ENCODE data around the gene SUGCT. TPM values are rescaled to one million over a fixed set of nuclear protein-coding genes. Genes with fewer than 3 reads are reported as not detected.

SUGCT gene
- polyA plus RNA-seq, 1 of the 3 experiments (the other 2 are of a cell fraction), result 53.7 TPM

DNA sequence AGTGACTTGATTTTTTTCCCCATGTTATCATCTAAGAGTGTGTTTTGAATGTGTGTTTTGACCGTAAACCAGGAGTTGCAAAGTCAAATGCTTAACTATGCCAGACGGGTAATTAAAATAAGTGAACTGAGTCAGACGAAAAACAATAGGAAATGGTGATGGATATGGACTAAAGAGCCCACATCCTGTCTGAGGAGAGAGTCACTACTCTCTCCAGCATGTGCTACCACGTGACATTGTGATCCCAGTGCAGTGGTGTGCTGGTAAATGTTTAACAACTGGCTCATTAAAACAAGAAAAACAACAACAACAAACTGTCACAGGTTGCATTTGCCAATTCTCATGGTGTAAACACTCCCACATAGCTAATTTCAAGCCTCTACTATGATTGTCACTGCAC is 164.3 kb downstream of the SUGCT start (continued):
- 0 out of 2 replicates have a peak, but pooled peaks have one; percentile 23 for TF ChIP-seq USF2 (IDR thresholded peaks at IDR 0.05; ENCODE audit: borderline replicate concordance, low read depth, low read length)

- Histone ChIP-seq H3K4me3 (ENCODE audit: low read depth in 2 of 2, low read length in 1 of 2) (no peak overlapping the region), H3K79me2 (ENCODE audit: insufficient read depth) (no peaks in the 10 kb centered on the region), H3K9ac (peak overlapping the region; percentile 73; the same call in 1 of the 2 replicates), H3K27ac (ENCODE audit: low read depth in 2 of 2, low read length in 1 of 2) (peak overlapping the region; percentile 82 to 99), H3K9me3 (no peaks in the 10 kb centered on the region), H2AFZ (ENCODE audit: low read depth) (no peak overlapping the region), H3K4me1 (ENCODE audit: control insufficient read depth in 1 of 2, insufficient read depth in 2 of 2, low read depth in 1 of 2, low read length in 1 of 2) (peaks cover 2 to 41% of the 10 kb centered on the region in 2 experiments; a peak in 3 of 4 replicates), H3F3A (replicated peaks; ENCODE audit: insufficient read depth) (peaks cover 57% of the 10 kb centered on the region), H3K4me2 (no peak overlapping the region; the same call in 1 of the 2 replicates), H3K36me3 (replicated peaks in 1 of 2; ENCODE audit: control insufficient read depth in 1 of 2, insufficient read depth in 2 of 2, low read length in 1 of 2) (no peaks in the 10 kb centered on the region), H3K9me2 (no peaks in the 10 kb centered on the region), H3K27me3 (ENCODE audit: insufficient read depth) (no peaks in the 10 kb centered on the region), H4K20me1 (ENCODE audit: insufficient read depth) (no peaks in the 10 kb centered on the region)
- POLR2A ChIA-PET, result no interaction called here
- CTCF ChIA-PET, result no interaction called here
- no peak for DNase-seq
- 55% methylated on average over 3 of the region's 3 CpGs for WGBS (ENCODE audit: low lambda C conversion rate)
- TF ChIP-seq PBX3 (IDR thresholded peaks at IDR 0.05), result peak; percentile 77
- TF ChIP-seq ELF1 (IDR thresholded peaks at IDR 0.05), result no peak
- TF ChIP-seq FOSL2 (IDR thresholded peaks at IDR 0.05; ENCODE audit: borderline replicate concordance, low read depth), result no peak
- no peak for TF ChIP-seq CHD2 (IDR thresholded peaks at IDR 0.05; ENCODE audit: low read length, partially characterized antibody)
- no peak for TF ChIP-seq RAD21 (IDR thresholded peaks at IDR 0.05; ENCODE audit: low read length)
- no peak for TF ChIP-seq GATA2 (CRISPR knock-in tag; IDR thresholded peaks at IDR 0.05)
- TF ChIP-seq, protein P1, sequence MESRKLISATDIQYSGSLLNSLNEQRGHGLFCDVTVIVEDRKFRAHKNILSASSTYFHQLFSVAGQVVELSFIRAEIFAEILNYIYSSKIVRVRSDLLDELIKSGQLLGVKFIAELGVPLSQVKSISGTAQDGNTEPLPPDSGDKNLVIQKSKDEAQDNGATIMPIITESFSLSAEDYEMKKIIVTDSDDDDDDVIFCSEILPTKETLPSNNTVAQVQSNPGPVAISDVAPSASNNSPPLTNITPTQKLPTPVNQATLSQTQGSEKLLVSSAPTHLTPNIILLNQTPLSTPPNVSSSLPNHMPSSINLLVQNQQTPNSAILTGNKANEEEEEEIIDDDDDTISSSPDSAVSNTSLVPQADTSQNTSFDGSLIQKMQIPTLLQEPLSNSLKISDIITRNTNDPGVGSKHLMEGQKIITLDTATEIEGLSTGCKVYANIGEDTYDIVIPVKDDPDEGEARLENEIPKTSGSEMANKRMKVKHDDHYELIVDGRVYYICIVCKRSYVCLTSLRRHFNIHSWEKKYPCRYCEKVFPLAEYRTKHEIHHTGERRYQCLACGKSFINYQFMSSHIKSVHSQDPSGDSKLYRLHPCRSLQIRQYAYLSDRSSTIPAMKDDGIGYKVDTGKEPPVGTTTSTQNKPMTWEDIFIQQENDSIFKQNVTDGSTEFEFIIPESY (IDR thresholded peaks at IDR 0.05; ENCODE audit: borderline replicate concordance, low read depth), result no peak
- TF ChIP-seq, protein P2, sequence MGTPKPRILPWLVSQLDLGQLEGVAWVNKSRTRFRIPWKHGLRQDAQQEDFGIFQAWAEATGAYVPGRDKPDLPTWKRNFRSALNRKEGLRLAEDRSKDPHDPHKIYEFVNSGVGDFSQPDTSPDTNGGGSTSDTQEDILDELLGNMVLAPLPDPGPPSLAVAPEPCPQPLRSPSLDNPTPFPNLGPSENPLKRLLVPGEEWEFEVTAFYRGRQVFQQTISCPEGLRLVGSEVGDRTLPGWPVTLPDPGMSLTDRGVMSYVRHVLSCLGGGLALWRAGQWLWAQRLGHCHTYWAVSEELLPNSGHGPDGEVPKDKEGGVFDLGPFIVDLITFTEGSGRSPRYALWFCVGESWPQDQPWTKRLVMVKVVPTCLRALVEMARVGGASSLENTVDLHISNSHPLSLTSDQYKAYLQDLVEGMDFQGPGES (IDR thresholded peaks at IDR 0.05; ENCODE audit: low read depth, low read length), result no peak
- peak in 1 of 2 experiments; percentile 70; a peak in 1 of 4 replicates for TF ChIP-seq EP300 (IDR thresholded peaks at IDR 0.05; ENCODE audit: borderline replicate concordance in 1 of 2, low read depth in 1 of 2, low read length in 1 of 2)
- TF ChIP-seq, protein P3, sequence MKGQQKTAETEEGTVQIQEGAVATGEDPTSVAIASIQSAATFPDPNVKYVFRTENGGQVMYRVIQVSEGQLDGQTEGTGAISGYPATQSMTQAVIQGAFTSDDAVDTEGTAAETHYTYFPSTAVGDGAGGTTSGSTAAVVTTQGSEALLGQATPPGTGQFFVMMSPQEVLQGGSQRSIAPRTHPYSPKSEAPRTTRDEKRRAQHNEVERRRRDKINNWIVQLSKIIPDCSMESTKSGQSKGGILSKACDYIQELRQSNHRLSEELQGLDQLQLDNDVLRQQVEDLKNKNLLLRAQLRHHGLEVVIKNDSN (IDR thresholded peaks at IDR 0.05; ENCODE audit: borderline replicate concordance, low read depth), result no peak
- no peak for TF ChIP-seq SMC3 (IDR thresholded peaks at IDR 0.05; ENCODE audit: low read depth, low read length)
- no peak for TF ChIP-seq MAX (IDR thresholded peaks at IDR 0.05; ENCODE audit: low read depth)
- no peak for TF ChIP-seq RFX5 (IDR thresholded peaks at IDR 0.05; ENCODE audit: low read length)
- TF ChIP-seq RCOR1 (IDR thresholded peaks at IDR 0.05; ENCODE audit: low read length), result no peak
- no peak for TF ChIP-seq TAF1 (IDR thresholded peaks at IDR 0.05; ENCODE audit: borderline replicate concordance, low read depth, low read length)
- TF ChIP-seq TEAD4 (IDR thresholded peaks at IDR 0.05; ENCODE audit: borderline replicate concordance, insufficient read depth), result no peak
- TF ChIP-seq MEF2A (IDR thresholded peaks at IDR 0.05; ENCODE audit: borderline replicate concordance, low read depth), result no peak
- no peak for TF ChIP-seq USF2 (IDR thresholded peaks at IDR 0.05; ENCODE audit: borderline replicate concordance, low read depth, low read length)
- no peak for TF ChIP-seq NRF1 (IDR thresholded peaks at IDR 0.05; ENCODE audit: low read depth, low read length)
Measured at GRCh38 chr7:40300146-40300670, 165.4 kb downstream of the SUGCT start.

All from SK-N-SH (cell line).